Skin of body (tissue), 2 donors: Measurements from ENCODE around the gene SRP68. TPM values are rescaled to one million over a fixed set of nuclear protein-coding genes. Genes with fewer than 3 reads are reported as not detected.
"Not testable (repeated sequence)": the region's sequence is repeated elsewhere in the genome, so short reads cannot be mapped to it uniquely, and the experiment has no call there.

Experiments used
- DNase-seq: peaks from one replicate; lab custom pipeline; 2025; lab: John Stamatoyannopoulos, UW
- total RNA-seq: library from RNA; depleted of rRNA; stranded (reverse); fragments of >200 nt; gene quantifications from one replicate; pipeline ENCODE4 v1.2.3, GENCODE V29; 2014

The SRP68 gene
- total RNA-seq, 1 donor from 2014 or later, result 48.8 TPM

- no peak for DNase-seq
Observed at GRCh38 chr17:76046064-76046463, 26.3 kb downstream of the SRP68 start.

- not testable (repeated sequence) for DNase-seq
Observed at GRCh38 chr17:76044475-76045007, 27.8 kb downstream of the SRP68 start.

DNA sequence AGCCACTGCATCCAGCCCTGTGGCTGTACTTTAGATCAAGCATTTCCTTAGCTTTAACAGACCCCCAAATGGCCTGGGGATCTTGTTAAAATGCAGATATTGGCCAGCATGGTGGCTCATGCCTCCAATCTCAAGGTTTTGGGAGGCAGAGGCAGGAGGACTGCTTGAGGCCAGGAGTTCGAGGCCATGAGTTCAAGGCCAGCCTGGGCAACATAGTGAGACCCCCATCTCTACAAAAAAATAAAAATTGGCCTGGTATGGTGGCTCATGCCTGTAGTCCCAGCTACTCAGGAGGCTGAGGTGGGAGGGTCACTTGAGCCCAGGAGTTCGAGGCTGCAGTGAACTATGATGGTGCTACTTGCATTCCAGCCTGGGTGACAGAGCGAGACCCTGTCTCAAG, 29.4 kb downstream of the SRP68 start:
- not testable (repeated sequence) for DNase-seq

GRCh38 chr17:76040376-76040775, 31.9 kb downstream of the SRP68 start:
- DNase-seq, result no peak

DNA sequence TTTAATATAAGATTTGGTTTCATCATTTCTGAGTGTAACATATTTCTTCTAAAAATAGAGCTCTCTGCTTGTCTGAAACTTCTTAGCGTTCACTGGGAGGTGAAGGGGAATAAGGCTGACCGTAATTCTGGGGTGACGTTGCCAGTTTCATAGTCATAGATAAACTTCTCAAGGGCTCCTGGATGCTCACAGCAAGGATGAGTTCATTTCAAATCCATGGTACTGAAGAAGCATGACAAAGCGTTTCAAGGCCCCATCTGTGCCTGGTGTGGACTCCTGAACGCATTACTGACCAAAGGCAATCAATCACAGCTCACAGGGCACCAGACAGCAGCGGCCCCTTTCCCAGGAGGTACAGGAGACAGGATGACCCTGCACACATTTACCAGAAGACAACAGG, 33.2 kb downstream of the SRP68 start:
- no peak for DNase-seq

- DNase-seq, result no peak
Observed at GRCh38 chr17:76038050-76038449, 34.3 kb downstream of the SRP68 start.

DNA sequence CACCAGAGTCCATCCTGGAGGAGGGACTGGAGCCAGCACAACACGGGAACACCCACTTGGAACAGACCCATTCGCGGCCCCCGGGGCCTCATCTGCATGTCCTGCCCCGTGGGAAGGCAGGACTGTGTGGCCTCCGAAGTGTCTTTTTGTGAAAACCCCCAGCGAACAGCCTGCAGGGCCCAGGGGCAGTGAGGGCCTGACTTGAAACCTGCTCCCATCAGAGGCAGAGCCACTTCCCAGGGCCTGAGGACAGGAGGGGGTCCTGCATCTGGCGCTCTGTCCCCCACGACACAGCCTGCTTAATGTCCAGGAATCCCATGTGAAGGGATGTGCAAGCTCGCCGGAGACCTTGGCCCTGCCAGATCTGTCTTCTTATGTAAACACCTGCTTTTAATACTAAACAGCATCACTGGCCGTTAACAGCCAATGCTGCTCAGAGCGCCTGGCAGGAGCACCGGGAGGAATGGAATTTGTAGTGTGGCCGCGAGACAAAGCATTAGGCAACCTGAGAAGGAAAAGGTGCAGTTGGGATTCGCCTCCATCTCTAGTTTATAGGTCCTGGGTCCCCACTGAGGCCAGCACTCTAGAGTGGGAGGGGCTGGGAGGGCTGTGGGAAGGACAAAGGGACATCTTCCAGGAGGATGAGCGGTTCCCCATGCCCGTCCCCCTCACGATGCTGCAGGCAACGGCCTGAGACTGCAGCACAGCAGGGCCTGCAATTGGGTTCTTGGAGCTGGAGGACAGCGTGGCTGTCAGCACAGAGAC, 35.6 kb downstream of the SRP68 start:
- no peak for DNase-seq

DNA sequence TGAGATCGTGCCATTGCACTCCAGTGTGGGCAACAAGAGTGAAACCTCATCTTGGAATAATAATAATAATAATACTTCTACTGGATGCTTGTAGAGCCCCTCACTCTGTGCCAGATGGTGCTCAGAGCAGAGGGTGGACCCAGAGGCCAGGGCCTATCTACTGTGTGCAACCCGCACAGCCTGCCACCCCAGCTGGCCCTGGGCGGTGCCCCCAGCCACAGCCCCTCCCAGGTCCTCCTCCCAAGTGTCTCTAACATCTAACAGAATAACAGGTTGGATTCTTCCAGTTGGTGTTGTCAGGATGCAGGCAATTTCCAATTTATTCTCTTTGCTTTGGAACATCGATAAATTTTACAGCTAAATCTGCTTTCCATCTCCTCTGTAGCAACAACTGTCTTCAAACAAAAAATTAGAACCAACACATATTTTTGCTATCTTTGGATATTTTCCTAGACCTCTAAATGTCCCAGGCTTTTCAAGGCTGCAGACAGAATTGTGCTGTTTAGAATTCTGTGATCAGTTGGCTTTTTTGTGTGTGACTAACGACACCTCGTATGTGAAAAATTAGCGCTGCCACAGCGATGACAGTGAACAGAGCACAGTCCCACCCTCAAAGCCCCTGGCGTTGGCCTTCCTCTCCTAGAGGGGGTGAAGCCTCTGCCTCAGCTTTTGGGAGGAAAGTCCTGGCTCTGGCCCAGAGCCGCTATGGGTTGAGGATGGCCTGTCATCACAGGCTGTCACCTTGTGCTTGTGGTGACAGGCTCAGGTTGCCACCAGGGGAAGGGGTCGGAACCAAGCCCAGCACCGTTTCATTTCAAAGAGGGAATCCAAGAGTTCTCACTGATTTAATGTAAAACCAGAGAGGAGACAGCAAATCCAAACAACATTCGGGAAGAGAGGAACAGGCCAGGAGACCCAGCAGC, 37.6 kb downstream of the SRP68 start:
- no peak for DNase-seq

- DNase-seq, result no peak
Observed at GRCh38 chr17:76033139-76033538, 39.2 kb downstream of the SRP68 start.

DNA sequence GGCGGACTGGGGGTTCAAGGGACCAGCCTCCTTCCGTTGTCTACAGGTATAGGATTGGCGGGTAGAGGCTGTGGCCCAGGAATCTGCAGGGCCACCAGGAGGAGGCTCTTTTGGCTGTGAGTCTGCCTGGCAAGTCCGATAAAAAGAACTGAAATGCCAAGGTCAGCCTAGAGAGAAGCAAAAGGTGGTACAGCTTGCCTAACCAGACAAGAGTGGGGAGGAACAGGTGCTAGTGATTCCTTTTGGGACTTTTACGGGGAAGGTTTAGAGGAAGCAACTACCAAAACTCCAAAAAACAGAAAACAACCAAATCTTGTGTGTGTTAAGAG, 39.6 kb downstream of the SRP68 start:
- DNase-seq, result no peak

DNA sequence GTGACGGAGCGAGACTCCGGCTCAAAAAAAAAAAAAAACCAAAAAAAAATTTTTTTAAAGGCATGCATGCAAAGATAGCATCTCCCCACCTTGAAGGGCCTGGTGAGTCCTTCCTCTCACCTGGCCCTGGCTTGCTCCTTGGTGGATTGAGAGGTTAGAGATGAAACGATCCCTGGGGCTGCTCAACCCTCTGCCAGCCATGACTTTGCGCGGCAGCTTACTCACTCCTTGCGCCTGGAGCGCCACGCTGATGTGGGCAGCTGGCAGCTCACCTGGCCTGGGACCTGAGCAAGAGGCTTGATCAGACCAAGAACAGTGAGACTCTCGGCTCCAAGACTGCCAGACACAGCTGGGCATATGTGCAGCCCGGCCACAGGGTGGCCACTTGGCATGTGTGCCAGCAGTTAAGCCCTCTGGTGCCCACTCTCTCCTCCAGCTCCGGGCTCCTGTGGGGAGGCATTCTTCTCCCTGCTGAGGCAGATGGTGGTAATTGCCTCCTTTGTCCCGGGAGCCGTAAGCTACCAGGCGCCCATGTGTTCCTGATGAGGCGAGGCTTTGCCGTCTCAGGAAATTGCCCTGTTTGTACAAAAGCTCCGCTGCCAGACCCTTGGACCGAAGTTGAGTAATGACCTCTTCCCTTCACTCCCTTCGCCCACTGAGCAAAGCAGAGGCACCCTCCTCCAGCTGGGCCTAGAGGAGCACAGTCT, 40.1 kb downstream of the SRP68 start:
- DNase-seq, result no peak

DNA sequence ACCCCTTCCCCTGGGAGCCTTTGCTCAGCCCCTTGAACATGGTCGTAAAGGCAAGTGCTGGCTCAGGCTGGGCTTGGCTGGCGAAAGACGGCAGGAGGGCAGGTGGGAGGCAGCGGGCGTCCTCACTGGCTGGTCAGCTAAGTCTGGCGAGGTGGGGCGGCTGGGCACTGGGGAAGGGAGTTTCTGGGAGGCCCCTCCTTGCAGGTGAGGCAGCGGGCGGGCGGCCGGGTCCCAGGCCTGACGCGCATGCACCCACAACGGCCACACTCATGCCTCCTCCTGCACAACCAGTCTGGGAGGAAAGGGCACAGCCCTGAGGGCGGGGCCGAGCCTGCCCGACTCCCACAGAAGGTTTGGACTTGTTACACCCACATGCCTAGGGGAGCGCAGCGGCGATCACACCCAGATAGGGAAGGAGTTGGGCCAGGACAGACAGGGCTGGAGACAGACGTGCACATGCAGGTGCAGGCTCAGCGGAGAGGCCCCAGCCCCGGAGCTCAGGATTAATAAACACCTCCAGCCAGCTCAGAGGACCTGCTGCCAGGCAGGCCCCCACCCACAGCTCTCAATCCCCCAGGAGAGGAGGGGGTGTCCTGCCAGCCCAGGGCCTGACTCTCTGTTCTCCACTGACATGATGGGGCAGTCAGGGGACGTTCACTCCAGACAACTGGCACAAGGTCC, 45.0 kb downstream of the SRP68 start, which contains the start of gene EVPL:
Gene EVPL (minus strand): TSS at position 148 of the 681 bp plus-strand sequence. CDS start 108 bp downstream, at position 40.
- DNase-seq, result no peak

DNA sequence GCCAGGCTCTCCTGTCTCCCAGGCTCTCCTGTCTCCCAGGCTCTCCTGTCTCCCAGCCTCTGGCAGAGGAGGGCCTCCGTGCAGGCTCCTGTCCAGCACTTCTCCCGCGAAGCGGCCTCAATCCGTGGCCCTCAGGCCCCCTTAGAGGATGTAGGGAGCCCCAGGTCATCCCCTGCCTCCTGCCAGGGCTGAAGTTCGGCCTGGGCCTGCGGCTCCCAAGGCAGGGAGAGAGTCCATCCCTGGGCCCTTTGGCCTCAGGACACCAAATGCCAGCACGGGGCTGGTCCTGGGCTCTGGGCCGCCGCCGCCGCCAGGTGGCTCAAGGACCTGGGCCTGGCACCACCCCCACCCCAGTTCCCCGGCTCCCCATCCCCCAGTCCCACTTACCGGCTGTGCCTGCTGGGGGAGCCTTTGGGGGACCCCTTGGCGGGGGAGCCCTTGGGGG, 45.6 kb downstream of the SRP68 start:
- no peak for DNase-seq

- no peak for DNase-seq
Observed at GRCh38 chr17:76025294-76025693, 47.0 kb downstream of the SRP68 start.

GRCh38 chr17:76024353-76024752, 48.0 kb downstream of the SRP68 start:
- DNase-seq, result no peak

GRCh38 chr17:76023900-76024237, 48.4 kb downstream of the SRP68 start:
- no peak for DNase-seq

GRCh38 chr17:76022973-76023899, 49.1 kb downstream of the SRP68 start:
- no peak for DNase-seq

GRCh38 chr17:76022285-76022684, 50.0 kb downstream of the SRP68 start:
- no peak for DNase-seq

DNA sequence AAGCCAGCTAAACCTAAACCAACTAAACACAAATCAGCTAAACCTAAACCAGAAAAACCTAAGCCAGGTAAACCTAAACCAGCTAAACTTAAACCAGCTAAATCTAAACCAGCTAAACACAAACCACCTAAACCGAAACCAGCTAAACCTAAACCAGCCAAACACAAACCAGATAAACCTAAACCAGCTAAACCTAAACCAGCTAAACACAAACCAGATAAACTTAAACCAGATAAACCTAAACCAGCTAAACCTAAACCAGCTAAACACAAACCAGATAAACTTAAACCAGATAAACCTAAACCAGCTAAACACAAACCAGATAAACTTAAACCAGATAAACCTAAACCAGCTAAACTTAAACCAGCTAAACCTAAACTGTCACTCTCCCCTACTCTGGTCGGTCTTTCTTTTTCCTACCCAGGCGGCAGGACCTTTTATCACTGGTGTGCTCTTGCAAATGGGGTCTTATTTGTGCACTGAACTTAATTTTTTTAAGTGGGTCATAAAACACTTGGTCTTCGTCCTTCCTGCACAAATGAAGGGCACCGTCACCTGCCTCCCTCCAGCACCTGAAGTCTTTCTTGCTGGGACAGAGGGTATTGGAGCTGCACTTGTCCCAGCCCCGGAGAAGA, 52.4 kb downstream of the SRP68 start:
- no peak for DNase-seq
